ENCODE results near the gene ONECUT3.

DNA sequence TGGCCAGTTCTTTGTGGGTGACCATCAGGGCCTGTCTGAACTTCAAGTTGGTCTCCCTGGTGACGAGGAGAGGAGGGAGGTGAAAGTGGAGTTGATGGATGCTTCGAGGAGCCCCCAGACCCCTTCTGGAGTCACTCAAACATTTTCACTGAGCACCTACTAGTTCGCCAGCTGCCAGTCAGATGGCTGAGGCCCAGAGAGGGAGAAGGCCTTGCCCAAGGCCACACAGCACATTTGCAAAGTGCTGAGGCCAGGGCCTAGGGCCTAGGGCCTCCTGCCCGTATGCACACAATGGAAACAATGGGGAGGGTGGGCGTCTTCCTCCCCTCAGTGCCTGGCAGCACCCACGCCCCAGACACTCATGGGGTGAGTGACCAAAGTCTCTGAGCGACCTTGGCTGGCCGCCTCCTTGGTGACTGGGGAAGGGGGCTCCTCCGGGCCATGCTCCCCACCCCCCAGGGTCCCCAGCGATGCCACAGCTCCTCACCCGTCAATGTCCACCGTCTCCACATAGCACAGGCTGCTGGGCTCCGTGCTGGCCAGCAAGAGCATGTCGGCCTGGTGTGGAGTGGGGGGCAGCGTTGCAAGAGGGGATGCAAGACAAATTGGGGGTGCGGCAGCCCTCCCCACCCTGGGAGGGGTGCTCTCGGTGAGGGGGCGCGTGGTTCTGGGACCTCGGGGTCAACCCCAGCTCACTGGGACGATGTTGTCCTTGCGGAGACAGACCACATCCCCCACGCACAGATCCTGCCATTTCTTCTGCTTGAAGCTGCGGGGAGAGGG, 52.3 kb downstream of the ONECUT3 start:
- TF ChIP-seq, protein P1, sequence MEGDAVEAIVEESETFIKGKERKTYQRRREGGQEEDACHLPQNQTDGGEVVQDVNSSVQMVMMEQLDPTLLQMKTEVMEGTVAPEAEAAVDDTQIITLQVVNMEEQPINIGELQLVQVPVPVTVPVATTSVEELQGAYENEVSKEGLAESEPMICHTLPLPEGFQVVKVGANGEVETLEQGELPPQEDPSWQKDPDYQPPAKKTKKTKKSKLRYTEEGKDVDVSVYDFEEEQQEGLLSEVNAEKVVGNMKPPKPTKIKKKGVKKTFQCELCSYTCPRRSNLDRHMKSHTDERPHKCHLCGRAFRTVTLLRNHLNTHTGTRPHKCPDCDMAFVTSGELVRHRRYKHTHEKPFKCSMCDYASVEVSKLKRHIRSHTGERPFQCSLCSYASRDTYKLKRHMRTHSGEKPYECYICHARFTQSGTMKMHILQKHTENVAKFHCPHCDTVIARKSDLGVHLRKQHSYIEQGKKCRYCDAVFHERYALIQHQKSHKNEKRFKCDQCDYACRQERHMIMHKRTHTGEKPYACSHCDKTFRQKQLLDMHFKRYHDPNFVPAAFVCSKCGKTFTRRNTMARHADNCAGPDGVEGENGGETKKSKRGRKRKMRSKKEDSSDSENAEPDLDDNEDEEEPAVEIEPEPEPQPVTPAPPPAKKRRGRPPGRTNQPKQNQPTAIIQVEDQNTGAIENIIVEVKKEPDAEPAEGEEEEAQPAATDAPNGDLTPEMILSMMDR (IDR thresholded peaks at IDR 0.05): no peak
- TF ChIP-seq POLR2A (IDR thresholded peaks at IDR 0.05): no peak
